ENCODE results near the gene TPPP3. TPM values are rescaled to one million over a fixed set of nuclear protein-coding genes. Genes with fewer than 3 reads are reported as not detected.

The TPPP3 gene
- total RNA-seq = 3.4 and 4.7 TPM in 2 replicates
- long read RNA-seq = 0 reads

DNA sequence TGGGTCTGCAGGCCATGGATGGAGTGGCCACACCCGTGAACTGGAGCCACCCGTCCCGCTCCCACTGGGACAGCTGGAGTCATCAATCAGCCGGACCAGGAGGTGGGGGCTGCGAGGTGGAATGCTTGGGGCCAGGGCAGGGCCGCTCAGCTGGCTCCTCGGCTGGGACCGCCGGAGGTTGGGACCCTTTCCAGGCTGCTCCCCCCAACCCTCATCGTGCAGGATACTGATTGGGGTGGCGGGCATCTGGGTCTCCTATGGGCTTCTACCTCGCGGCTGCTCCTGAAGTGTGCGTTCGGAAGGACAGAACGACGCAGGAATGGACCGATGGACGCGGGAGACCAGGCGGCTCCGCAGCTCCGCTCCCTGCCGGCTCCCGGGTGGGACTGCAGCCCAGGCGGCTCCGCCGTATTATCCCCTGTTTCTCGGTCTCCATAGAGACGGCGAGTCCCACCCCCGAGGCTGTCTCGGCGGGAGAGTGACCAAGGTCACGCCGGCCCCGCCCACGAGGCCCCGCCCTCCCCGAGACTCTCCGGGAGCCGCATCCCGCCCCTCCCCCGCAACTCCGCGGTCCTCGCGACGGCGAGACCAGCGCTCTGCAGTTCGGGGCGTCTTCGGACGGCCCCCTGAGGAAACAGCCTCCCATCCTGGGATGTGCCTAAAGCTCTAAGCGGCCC is at the start of gene TPPP3:
Gene TPPP3, minus strand, starts transcription at position 388 of the 677 bp plus-strand sequence. CDS start 2,387 bp downstream, outside the sequence.
- Mint-ChIP-seq H3K27me3 (ENCODE audit: low read depth) (peaks cover 53% of the 10 kb centered on the region), H3K4me3 (peak within 1 kb of the TSS; percentile 79), H3K9me3 (no peaks in the 10 kb centered on the region), H3K36me3 (ENCODE audit: low read depth) (no peaks in the 10 kb centered on the region), H3K4me1 (peaks cover 32% of the 10 kb centered on the region), H3K27ac (ENCODE audit: unreplicated experiment) (no peak within 1 kb of the TSS)
- TF ChIP-seq, protein P1, sequence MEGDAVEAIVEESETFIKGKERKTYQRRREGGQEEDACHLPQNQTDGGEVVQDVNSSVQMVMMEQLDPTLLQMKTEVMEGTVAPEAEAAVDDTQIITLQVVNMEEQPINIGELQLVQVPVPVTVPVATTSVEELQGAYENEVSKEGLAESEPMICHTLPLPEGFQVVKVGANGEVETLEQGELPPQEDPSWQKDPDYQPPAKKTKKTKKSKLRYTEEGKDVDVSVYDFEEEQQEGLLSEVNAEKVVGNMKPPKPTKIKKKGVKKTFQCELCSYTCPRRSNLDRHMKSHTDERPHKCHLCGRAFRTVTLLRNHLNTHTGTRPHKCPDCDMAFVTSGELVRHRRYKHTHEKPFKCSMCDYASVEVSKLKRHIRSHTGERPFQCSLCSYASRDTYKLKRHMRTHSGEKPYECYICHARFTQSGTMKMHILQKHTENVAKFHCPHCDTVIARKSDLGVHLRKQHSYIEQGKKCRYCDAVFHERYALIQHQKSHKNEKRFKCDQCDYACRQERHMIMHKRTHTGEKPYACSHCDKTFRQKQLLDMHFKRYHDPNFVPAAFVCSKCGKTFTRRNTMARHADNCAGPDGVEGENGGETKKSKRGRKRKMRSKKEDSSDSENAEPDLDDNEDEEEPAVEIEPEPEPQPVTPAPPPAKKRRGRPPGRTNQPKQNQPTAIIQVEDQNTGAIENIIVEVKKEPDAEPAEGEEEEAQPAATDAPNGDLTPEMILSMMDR (conservative IDR thresholded peaks at IDR 0.05) = peak; percentile 73
- DNase-seq (ENCODE audit: low read depth, low spot score) = peak; percentile 82

DNA sequence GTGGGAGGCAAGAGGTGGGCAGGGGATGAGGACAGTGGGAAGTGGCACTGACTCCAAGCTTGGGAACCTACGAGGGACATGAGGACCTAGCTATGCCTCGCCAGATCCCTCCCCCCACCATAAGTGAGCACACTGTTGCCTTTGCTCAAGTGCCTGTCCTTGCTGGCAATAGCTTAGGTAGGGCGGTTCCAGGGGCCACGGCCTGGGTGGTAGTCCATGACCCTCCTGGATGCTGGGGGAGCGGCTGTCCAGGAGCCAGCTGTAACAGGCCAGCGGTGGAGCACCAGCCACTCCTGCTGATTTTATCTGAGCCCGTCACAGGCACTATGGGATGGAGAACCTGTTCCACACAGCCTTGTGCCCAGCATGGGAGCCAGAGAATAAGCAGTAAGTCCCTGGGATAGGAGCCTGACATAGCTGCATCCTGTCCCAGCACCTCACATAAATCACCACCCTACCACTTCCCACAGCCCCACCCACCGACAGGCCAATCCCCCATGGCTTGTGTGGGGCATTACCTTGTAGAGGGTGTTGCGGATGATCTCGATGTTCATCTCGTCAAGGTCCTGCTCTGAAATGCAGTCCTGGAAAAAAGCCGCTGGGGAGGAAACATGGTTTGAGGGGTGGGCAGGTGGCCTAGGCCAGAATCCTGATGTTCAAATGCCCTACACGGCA is 49.4 kb upstream of the TPPP3 start:
- Mint-ChIP-seq H3K27me3 (ENCODE audit: low read depth) (no peaks in the 10 kb centered on the region), H3K36me3 (ENCODE audit: low read depth) (no peaks in the 10 kb centered on the region), H3K9me3 (no peaks in the 10 kb centered on the region), H3K27ac (ENCODE audit: unreplicated experiment) (no peak overlapping the region), H3K4me1 (peaks cover 7% of the 10 kb centered on the region), H3K4me3 (no peak overlapping the region)
- TF ChIP-seq, protein P1 (conservative IDR thresholded peaks at IDR 0.05) = no peak
- DNase-seq (ENCODE audit: low read depth, low spot score) = no peak

DNA sequence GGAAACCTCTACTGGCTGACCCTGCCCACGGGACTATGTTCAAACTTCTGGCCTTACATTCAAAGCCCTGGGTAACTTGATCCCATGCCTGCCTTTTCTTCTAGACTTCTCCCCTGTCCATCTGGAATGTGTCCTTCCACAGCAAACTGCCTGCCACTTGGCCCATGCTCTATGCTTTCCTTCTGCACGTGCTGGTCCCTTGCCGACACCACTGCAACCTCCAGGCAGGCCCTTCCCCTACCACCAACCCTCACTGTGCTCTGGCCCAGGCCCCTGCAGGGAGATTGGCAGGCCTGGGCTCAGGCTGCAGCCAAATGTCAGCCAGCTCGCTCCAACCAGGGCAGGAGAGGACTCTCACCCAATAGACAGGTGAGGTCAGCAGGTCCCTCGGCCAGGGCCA is 48.6 kb upstream of the TPPP3 start:
- H3K4me3 Mint-ChIP-seq = no peak overlapping the region
- H3K27ac Mint-ChIP-seq (ENCODE audit: unreplicated experiment) = peak overlapping the region; percentile 63
- H3K4me1 Mint-ChIP-seq = peaks cover 7% of the 10 kb centered on the region
- no peaks in the 10 kb centered on the region for H3K9me3 Mint-ChIP-seq
- TF ChIP-seq, protein P1 (conservative IDR thresholded peaks at IDR 0.05) = no peak
- H3K27me3 Mint-ChIP-seq (ENCODE audit: low read depth) = no peaks in the 10 kb centered on the region
- DNase-seq (ENCODE audit: low read depth, low spot score) = no peak
- no peaks in the 10 kb centered on the region for H3K36me3 Mint-ChIP-seq (ENCODE audit: low read depth)

DNA sequence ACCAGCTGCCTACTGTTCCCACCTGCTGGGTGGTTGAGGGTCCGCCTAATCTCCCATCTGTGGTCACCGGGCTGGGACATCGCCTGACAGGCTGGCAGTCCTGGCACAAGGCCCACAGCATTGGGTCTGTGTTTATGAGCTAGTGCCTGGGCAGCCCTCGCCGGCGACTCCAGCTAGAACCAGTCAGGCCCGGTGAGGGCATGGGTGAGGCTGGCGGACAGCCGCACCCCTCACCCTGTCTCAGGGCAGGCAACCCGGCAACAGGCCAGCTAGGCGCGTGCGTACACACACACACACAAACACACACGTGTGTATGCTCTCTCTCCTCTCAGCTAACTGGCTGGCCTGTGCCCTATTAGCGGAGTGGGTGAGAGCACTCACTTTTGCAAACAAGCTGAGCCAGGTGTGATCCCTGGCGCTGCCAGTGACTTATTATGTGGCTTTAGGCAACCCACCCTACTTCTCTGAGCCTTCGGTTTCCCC is 48.0 kb upstream of the TPPP3 start:
- TF ChIP-seq, protein P1 (conservative IDR thresholded peaks at IDR 0.05) = no peak
- Mint-ChIP-seq H3K9me3 (no peaks in the 10 kb centered on the region), H3K4me3 (no peak overlapping the region), H3K4me1 (peaks cover 1% of the 10 kb centered on the region), H3K36me3 (ENCODE audit: low read depth) (no peaks in the 10 kb centered on the region), H3K27me3 (ENCODE audit: low read depth) (no peaks in the 10 kb centered on the region), H3K27ac (ENCODE audit: unreplicated experiment) (no peak overlapping the region)
- no peak for DNase-seq (ENCODE audit: low read depth, low spot score)

DNA sequence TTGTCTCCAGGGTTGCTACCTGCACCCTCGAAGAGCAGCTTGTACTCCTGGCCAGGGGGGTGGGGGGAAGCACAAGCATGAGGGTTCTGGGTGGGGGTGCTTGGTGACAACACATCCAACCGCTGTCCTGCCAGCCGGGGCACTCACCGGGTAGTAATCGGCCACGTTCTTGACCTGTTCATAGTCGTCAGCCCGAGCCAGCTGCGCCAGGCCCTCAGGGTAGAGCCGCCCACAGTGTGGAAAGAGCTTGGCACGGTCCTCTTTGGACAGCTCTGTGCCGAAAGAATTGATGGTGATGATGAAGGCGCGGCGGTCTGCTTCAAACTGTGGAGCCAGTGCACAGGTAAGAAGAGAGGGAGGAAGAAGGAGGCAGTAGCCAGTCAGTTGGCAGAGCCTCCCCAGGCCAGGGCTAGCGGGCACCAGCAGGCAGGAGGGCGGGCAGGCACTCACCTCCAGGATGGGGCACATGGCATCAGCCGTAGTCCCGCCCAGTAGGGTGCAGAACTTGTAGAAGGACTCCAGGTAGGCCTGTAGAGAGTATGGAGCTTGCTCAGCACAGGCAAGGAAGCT is 45.6 kb upstream of the TPPP3 start:
- Mint-ChIP-seq H3K27ac (ENCODE audit: unreplicated experiment) (no peak overlapping the region), H3K27me3 (ENCODE audit: low read depth) (peaks cover 3% of the 10 kb centered on the region)
- TF ChIP-seq, protein P1 (conservative IDR thresholded peaks at IDR 0.05) = no peak

More for the DNA sequence above, 45.6 kb upstream of the TPPP3 start:
- no peaks in the 10 kb centered on the region for H3K36me3 Mint-ChIP-seq (ENCODE audit: low read depth)
- no peaks in the 10 kb centered on the region for H3K9me3 Mint-ChIP-seq
- no peak for DNase-seq (ENCODE audit: low read depth, low spot score)
- H3K4me1 Mint-ChIP-seq = no peaks in the 10 kb centered on the region
- no peak overlapping the region for H3K4me3 Mint-ChIP-seq
